HepG2 (cell line): ENCODE results near the gene KDM4F. TPM values are rescaled to one million over a fixed set of nuclear protein-coding genes. Genes with fewer than 3 reads are reported as not detected.

ENCODE experiments used
- ARNT2 ChIP-seq: sonication (generic); formaldehyde crosslinking; IDR thresholded peaks from 2 replicates; pipeline ENCODE4 v1.8.0; 2022; ENCODE audit warnings: mild to moderate bottlenecking, low read depth, missing genetic modification reagents, moderate library complexity
- ATF6 ChIP-seq: sonication (generic); formaldehyde crosslinking; conservative IDR thresholded peaks from 2 replicates; pipeline ENCODE4 v1.4.0; 2020; ENCODE audit warnings: missing genetic modification reagents
- FOSL1 ChIP-seq: sonication (generic); formaldehyde crosslinking; IDR thresholded peaks from 2 replicates; pipeline ENCODE4 v1.9.0; 2021; ENCODE audit warnings: missing genetic modification reagents, borderline replicate concordance
- HNRNPH1 ChIP-seq: fragments of 200-400 bp; formaldehyde crosslinking; optimal IDR thresholded peaks from 2 replicates; pipeline ENCODE3; 2017; ENCODE audit warnings: mild to moderate bottlenecking, low read depth, low read length
- HOMEZ ChIP-seq: IDR thresholded peaks from 2 replicates; pipeline ENCODE4 v1.6.1; 2016; ENCODE audit warnings: low read depth
- IKZF1 ChIP-seq: fragments of 450-650 bp; IDR thresholded peaks from 2 replicates; pipeline ENCODE4 v1.7.1; 2016
- MAFF ChIP-seq: IDR thresholded peaks from 2 replicates; pipeline ENCODE4 v1.6.1; 2011; ENCODE audit warnings: low read depth, low read length, improper control_type of control experiment
- NAIF1 ChIP-seq: sonication (generic); formaldehyde crosslinking; IDR thresholded peaks from 2 replicates; pipeline ENCODE4 v1.5.0; 2020; ENCODE audit warnings: mild to moderate bottlenecking, missing genetic modification reagents, borderline replicate concordance
- PAX8 ChIP-seq: sonication (generic); formaldehyde crosslinking; IDR thresholded peaks from 2 replicates; pipeline ENCODE4 v1.8.0; 2022; ENCODE audit warnings: mild to moderate bottlenecking, missing genetic modification reagents, borderline replicate concordance
- RCOR2 ChIP-seq: IDR thresholded peaks from 2 replicates; pipeline ENCODE4 v1.6.1; 2016; ENCODE audit warnings: missing biosample characterization, missing genetic modification reagents
- SMC3 ChIP-seq: IDR thresholded peaks from 2 replicates; pipeline ENCODE4 v1.6.1; 2011; ENCODE audit warnings: low read length, improper control_type of control experiment
- SOX13 ChIP-seq, 3 experiments: fragments of 450-650 bp in 1 of 3; sonication (generic) in 1 of 3; formaldehyde crosslinking in 1 of 3; IDR thresholded peaks in 2 of 3; conservative IDR thresholded peaks in 1 of 3; 2 replicates each; pipeline versions ENCODE4 v1.5.0 to v1.6.1; 2016 to 2020; ENCODE audit warnings: antibody characterized with exemption in 1 of 3, mild to moderate bottlenecking in 1 of 3, missing compliant biosample characterization in 1 of 3, missing genetic modification reagents in 1 of 3, moderate library complexity in 1 of 3
- SPEN ChIP-seq: sonication (generic); formaldehyde crosslinking; IDR thresholded peaks from 2 replicates; pipeline ENCODE4 v1.5.1; 2020; ENCODE audit warnings: low read depth, mild to moderate bottlenecking, missing genetic modification reagents
- ZBTB1 ChIP-seq: sonication (generic); formaldehyde crosslinking; IDR thresholded peaks from 2 replicates; pipeline ENCODE4 v1.4.0; 2020; ENCODE audit warnings: missing genetic modification reagents, borderline replicate concordance
- ZBTB34 ChIP-seq: sonication (generic); formaldehyde crosslinking; IDR thresholded peaks from 2 replicates; pipeline ENCODE4 v1.8.0; 2022; ENCODE audit warnings: mild to moderate bottlenecking, missing genetic modification reagents
- ZFP91 ChIP-seq: sonication (generic); formaldehyde crosslinking; IDR thresholded peaks from 2 replicates; pipeline ENCODE4 v1.9.0; 2022; ENCODE audit warnings: missing genetic modification reagents, mild to moderate bottlenecking, borderline replicate concordance
- ZNF205 ChIP-seq: IDR thresholded peaks from 2 replicates; pipeline ENCODE4 v1.6.1; 2018; ENCODE audit warnings: missing biosample characterization, missing genetic modification reagents
- ZNF30 ChIP-seq: sonication (generic); formaldehyde crosslinking; IDR thresholded peaks from 2 replicates; pipeline ENCODE4 v1.5.0; 2020; ENCODE audit warnings: mild to moderate bottlenecking, missing genetic modification reagents
- ZNF317 ChIP-seq: sonication (generic); formaldehyde crosslinking; IDR thresholded peaks from 2 replicates; pipeline ENCODE4 v1.5.0; 2020; ENCODE audit warnings: mild to moderate bottlenecking, missing genetic modification reagents
- ZNF331 ChIP-seq: sonication (generic); formaldehyde crosslinking; IDR thresholded peaks from 2 replicates; pipeline ENCODE4 v1.4.0; 2020; ENCODE audit warnings: missing genetic modification reagents
- ZNF441 ChIP-seq: sonication (generic); formaldehyde crosslinking; IDR thresholded peaks from 2 replicates; pipeline ENCODE4 v1.7.0; 2021; ENCODE audit warnings: missing genetic modification reagents, borderline replicate concordance
- ZNF484 ChIP-seq: sonication (generic); formaldehyde crosslinking; IDR thresholded peaks from 2 replicates; pipeline ENCODE4 v1.5.1; 2020; ENCODE audit warnings: mild to moderate bottlenecking, low read depth, missing genetic modification reagents, borderline replicate concordance
- ZNF674 ChIP-seq: sonication (generic); formaldehyde crosslinking; IDR thresholded peaks from 2 replicates; pipeline ENCODE4 v1.5.0; 2020; ENCODE audit warnings: low read depth, mild to moderate bottlenecking, missing genetic modification reagents
- ZNF839 ChIP-seq: sonication (generic); formaldehyde crosslinking; IDR thresholded peaks from 2 replicates; pipeline ENCODE4 v1.4.0; 2020; ENCODE audit warnings: missing genetic modification reagents, mild to moderate bottlenecking, borderline replicate concordance
- polyA plus RNA-seq, 8 experiments: library from polyadenylated mRNA; depleted of rRNA in 3 of 8; stranded (reverse) in 7 of 8; unstranded in 1 of 8; fragments of >200 nt; fragmentation: Illumina TruSeq in 4 of 8; extraction: Trizol in 4 of 8; gene quantifications; 2 replicates each; pipeline versions ENCODE4 v1.2.1 to v1.2.3, GENCODE V29; 2011 to 2016; ENCODE audit warnings: low read depth in 4 of 8, missing spikeins in 1 of 8, mixed read lengths in 1 of 8; ENCODE audit not compliant: insufficient read depth in 1 of 8
- total RNA-seq, 5 experiments: library from RNA; depleted of rRNA; stranded (reverse); fragments of >200 nt; fragmentation: Illumina TruSeq; extraction: Trizol; gene quantifications; 2 replicates each; pipeline ENCODE4 v1.2.3, GENCODE V29; 2016; ENCODE audit warnings: low read depth in 1 of 5

The KDM4F gene
- total and polyA plus RNA-seq, 2 of the 13 experiments (the other 11 are each of a cell fraction or from before 2014, with no cell fraction given) = not detected

- TF ChIP-seq SMC3 (peak; percentile 34; the same call in 1 of the 2 replicates), HOMEZ (CRISPR knock-in tag) (peak; percentile 54; the same call in 1 of the 2 replicates), NAIF1 (CRISPR knock-in tag) (no peak), SPEN (CRISPR knock-in tag) (no peak), HNRNPH1 (no peak), ZBTB1 (no peak), ZBTB34 (CRISPR knock-in tag) (no peak), RCOR2 (CRISPR knock-in tag) (no peak), FOSL1 (CRISPR knock-in tag) (0 out of 2 replicates have a peak, but pooled peaks have one; percentile 15), ZNF484 (CRISPR knock-in tag) (no peak), ZNF839 (CRISPR knock-in tag) (no peak), ATF6 (CRISPR knock-in tag) (no peak), ZNF441 (CRISPR knock-in tag) (no peak), ZNF30 (no peak), ZNF205 (peak; percentile 51; the same call in 1 of the 2 replicates), MAFF (peak; percentile 73), ZNF674 (no peak), PAX8 (CRISPR knock-in tag) (no peak), ZNF331 (peak; percentile 37; the same call in 1 of the 2 replicates), SOX13 (IDR thresholded peaks at IDR 0.05) (no peak), SOX13 (CRISPR knock-in tag; conservative IDR thresholded peaks at IDR 0.05 in 1 of 2, IDR thresholded peaks at IDR 0.05 in 1 of 2) (no peak), IKZF1 (no peak), ZNF317 (CRISPR knock-in tag) (no peak), ZFP91 (CRISPR knock-in tag) (no peak), ARNT2 (CRISPR knock-in tag) (no peak)
These were observed 43.5 kb downstream of the KDM4F start (continued) for GRCh38 chr11:95092549-95093324.
